Activated CD8-positive, alpha-beta memory T cell treated with anti-CD3 and anti-CD28 coated beads, Interleukin-2, amount 10 ng/mL, durations not matched to agents 7 days and 5 days (primary cell): ENCODE measurements around the gene DNAJB9. TPM values are rescaled to one million over a fixed set of nuclear protein-coding genes. Genes with fewer than 3 reads are reported as not detected.
"Not testable (repeated sequence)": the region's sequence is repeated elsewhere in the genome, so short reads cannot be mapped to it uniquely, and the experiment has no call there.

Source experiments
- ATAC-seq: fragments of 150-1000 bp; cut with Tn5 transposase; one replicate; pipeline ENCODE4 v1.10.0; 2021; ENCODE audit warnings: moderate library complexity
- CTCF ChIA-PET: fragments of 350-600 bp; sonication (Branson Sonifier 250); formaldehyde crosslinking; loops from one replicate; lab custom pipeline; 2021; ENCODE audit warnings: antibody characterized with exemption; lab: Charles Lee
- DNase-seq: peaks from one replicate; pipeline ENCODE4 v3.0.0-alpha.2; 2020
- H3K27ac Mint-ChIP-seq: one replicate; pipeline ENCODE4 v1.8.0; 2021; ENCODE audit warnings: mild to moderate bottlenecking, mixed read lengths
- H3K27me3 Mint-ChIP-seq: one replicate; pipeline ENCODE4 v1.8.0; 2021; ENCODE audit warnings: mixed read lengths
- H3K36me3 Mint-ChIP-seq: one replicate; pipeline ENCODE4 v1.8.0; 2021; ENCODE audit warnings: mild to moderate bottlenecking, mixed read lengths
- H3K4me1 Mint-ChIP-seq: one replicate; pipeline ENCODE4 v1.8.0; 2021; ENCODE audit warnings: mixed read lengths
- H3K4me3 Mint-ChIP-seq: one replicate; pipeline ENCODE4 v1.8.0; 2021; ENCODE audit warnings: mild to moderate bottlenecking, moderate library complexity, mixed read lengths
- H3K9me3 Mint-ChIP-seq: one replicate; pipeline ENCODE4 v1.8.0; 2022; ENCODE audit warnings: low read depth, mixed read lengths
- total RNA-seq, 2 experiments: library from RNA; stranded (reverse); gene quantifications; one replicate each; pipeline ENCODE4 v1.2.3, GENCODE V29; 2021

DNAJB9 gene
- 10 to 100 TPM in 1 of 2 experiments, 1 to 10 TPM in 1; 5.5 to 11.5 TPM for total RNA-seq

DNA sequence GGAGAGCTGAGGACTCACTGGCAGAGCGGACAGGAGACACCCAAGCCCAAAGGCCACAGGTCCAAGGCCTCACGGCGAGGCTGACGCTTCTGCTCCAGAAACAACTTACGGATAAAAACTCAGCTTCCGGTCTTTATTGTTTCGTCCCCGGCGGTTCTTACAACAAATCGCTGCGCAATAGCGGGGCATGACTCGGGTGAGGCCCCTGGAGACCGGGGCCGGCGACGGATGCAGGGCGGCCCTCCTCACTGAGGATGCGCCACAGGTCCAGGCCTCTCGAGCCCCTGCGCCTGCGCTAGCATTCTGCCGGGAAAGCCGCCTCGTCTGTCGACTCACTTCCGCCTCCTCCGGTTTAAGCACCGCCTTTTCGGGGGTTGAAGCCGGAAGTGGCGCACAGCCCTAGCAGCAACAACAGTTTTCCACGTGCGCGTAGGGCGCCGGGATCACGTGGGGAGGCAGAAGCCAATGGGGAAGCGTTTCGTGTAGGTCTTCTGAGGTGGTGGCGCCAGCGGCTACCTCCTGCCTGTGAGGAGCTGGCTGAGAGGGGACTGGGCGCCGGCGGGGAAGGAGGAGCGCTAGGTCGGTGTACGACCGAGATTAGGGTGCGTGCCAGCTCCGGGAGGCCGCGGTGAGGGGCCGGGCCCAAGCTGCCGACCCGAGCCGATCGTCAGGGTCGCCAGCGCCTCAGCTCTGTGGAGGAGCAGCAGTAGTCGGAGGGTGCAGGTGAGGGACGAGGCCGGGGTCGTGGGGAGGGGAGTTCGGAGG lies at the start of gene DNAJB9, which contains the start of gene THAP5:
TSS of gene DNAJB9 (plus strand) at position 494 of the 765 bp plus-strand sequence. CDS start 1,853 bp downstream, outside the sequence.
TSS of gene THAP5 (minus strand) at position 326 of the 765 bp plus-strand sequence. CDS start at position 189, 137 bp downstream.
- H3K27ac Mint-ChIP-seq: peak within 1 kb of the TSS; percentile 99
- H3K27me3 Mint-ChIP-seq: no peaks in the 10 kb centered on the region
- H3K9me3 Mint-ChIP-seq: no peaks in the 10 kb centered on the region
- DNase-seq (peak; percentile 100), ATAC-seq (peak; percentile 94)
- peak within 1 kb of the TSS; percentile 98 for H3K4me3 Mint-ChIP-seq
- H3K36me3 Mint-ChIP-seq: peaks cover 38% of the 10 kb centered on the region
- peaks cover 44% of the 10 kb centered on the region for H3K4me1 Mint-ChIP-seq
- CTCF ChIA-PET: interaction anchor here (1.1 to 1.4 kb wide), 2 partner anchors 41 to 45 kb away, joined by 3 read pairs; no protein-coding TSS in a partner anchor

DNA sequence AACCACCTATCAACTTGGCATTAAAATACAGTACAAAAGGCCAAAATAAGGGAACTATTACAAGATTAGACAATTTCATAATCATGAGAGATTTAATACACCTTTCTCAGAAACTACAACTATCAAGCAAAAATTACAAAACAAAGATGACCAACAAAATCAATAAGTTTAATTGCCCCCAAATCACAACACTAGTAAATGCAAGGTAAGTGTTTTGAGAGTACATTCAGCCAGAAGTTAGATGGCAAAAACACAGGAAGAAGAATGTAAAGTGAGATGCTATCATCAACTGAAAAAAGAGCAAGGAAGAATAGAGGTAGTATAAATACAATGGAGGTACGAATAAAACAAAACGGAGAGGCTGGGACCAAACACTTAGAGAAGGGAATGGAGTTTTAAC lies 46.9 kb upstream of the DNAJB9 start:
- Mint-ChIP-seq H3K4me3 (no peak overlapping the region), H3K4me1 (peaks cover 46% of the 10 kb centered on the region), H3K36me3 (peaks cover 22% of the 10 kb centered on the region), H3K27me3 (no peaks in the 10 kb centered on the region), H3K27ac (peak overlapping the region; percentile 6), H3K9me3 (no peaks in the 10 kb centered on the region)
- CTCF ChIA-PET: interaction anchor here (1.4 kb wide), 1 partner anchor 648 kb away, joined by 3 read pairs; no protein-coding TSS in a partner anchor
- no peak for DNase-seq
- ATAC-seq: no peak

DNA sequence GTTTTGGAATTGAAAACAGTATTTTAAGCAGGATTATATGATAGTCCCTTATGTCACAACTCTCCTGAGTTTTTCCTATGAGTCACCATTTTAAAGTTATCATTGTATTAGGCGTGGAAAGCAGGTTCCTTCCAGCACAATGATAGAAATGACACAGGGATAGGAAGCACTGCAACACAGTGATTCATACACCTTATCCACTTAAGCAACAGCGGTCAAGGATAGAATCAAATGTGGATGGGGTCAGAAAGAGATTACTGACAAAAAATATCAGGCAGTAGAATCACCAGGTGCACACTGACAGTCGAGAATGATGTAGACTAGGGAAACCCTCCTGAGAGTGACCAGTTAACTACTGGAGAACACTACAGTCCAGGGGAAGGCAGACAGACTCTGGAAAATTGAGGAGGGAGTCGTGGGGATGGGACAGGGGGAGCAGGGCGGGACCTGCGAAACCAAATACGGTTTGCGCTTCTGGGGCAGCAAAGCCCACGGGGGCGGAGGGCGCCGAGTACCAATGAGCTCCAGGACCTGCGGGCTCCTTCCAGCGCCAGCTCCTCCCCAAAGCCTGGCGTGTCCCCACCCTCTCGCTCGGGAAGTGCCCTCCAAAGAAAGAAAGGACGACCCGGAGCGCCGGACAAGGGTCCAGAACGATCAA lies 44.2 kb upstream of the DNAJB9 start:
- DNase-seq: no peak
- CTCF ChIA-PET: interaction anchor here (0.9 to 2.0 kb wide), 3 partner anchors 8 to 46 kb away, joined by 3 to 6 read pairs (median 5); no protein-coding TSS in a partner anchor
- peaks cover 4% of the 10 kb centered on the region for H3K36me3 Mint-ChIP-seq
- H3K4me1 Mint-ChIP-seq: peaks cover 47% of the 10 kb centered on the region
- no peaks in the 10 kb centered on the region for H3K9me3 Mint-ChIP-seq
- peak overlapping the region; percentile 90 for H3K4me3 Mint-ChIP-seq
- no peaks in the 10 kb centered on the region for H3K27me3 Mint-ChIP-seq
- ATAC-seq: peak; percentile 63
- peak overlapping the region; percentile 98 for H3K27ac Mint-ChIP-seq

DNA sequence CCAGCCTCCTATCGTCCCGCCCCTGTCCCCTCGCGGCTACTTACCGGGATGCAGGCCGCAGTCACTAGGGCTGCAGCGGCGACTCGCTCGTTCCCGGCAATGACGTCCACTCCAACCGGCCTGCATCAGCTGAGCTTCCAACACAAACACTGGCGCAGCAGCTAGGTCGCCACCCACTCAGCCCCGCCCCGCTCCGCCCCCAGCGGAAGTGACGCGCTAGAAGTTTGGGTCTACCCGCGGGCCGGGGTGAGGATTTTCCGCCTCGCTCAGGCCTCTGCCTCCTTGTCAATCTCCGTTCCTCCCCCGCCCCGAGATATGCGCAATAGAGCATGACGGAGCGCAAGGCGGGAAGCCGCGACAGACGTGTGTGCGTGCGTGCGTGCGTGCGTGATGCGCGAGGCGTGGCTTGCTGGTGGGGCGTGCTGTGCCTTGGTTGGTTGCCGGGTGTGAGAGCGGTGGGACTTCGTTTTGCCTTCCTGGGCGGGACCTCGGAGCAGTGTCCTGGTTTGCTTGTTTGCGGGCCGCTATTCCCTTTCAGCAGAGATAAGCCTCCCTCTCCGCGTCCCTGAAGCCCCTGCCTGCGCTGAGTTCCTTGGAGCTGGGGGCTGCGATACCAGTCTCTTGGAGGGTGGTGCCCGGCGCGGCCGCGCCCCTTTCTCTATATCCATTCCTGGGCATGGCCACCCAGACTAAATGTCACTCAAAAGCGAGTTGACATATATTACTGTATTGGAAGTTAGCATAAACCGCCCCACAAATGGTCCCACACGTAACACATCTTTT lies 43.5 kb upstream of the DNAJB9 start, which contains the start of gene PNPLA8:
TSS of gene PNPLA8 (minus strand) at position 151 of the 783 bp plus-strand sequence. CDS start 10,644 bp downstream, outside the sequence.
- peak; percentile 93 for ATAC-seq
- peak; percentile 100 for DNase-seq
- peak within 1 kb of the TSS; percentile 90 for H3K4me3 Mint-ChIP-seq
- H3K27me3 Mint-ChIP-seq: no peaks in the 10 kb centered on the region
- peak within 1 kb of the TSS; percentile 98 for H3K27ac Mint-ChIP-seq
- CTCF ChIA-PET: interaction anchor here (0.9 to 2.0 kb wide), 3 partner anchors 9 to 45 kb away, joined by 3 to 6 read pairs (median 5); no protein-coding TSS in a partner anchor
- peaks cover 44% of the 10 kb centered on the region for H3K4me1 Mint-ChIP-seq
- H3K9me3 Mint-ChIP-seq: no peaks in the 10 kb centered on the region
- H3K36me3 Mint-ChIP-seq: peaks cover 2% of the 10 kb centered on the region

DNA sequence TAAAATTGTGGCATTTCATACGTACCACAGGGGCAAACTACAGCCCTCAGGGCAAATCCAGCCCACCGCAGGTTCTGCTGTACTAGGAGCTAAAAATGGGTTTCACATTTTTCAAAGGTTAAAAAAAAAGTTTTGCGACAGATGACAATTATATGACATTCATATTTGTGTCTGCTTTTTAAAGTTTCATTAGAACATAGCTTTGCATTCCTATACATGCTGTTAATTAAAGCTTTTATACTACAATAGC lies 43.0 kb upstream of the DNAJB9 start:
- peak overlapping the region; percentile 98 for H3K27ac Mint-ChIP-seq
- ATAC-seq (no peak), DNase-seq (no peak)
- CTCF ChIA-PET: interaction anchor here (1.9 to 2.0 kb wide), 2 partner anchors 9 to 30 kb away, joined by 5 to 6 read pairs; no protein-coding TSS in a partner anchor
- H3K9me3 Mint-ChIP-seq: no peaks in the 10 kb centered on the region
- peaks cover 40% of the 10 kb centered on the region for H3K4me1 Mint-ChIP-seq
- H3K36me3 Mint-ChIP-seq: no peaks in the 10 kb centered on the region
- no peaks in the 10 kb centered on the region for H3K27me3 Mint-ChIP-seq
- H3K4me3 Mint-ChIP-seq: peak overlapping the region; percentile 90

DNA sequence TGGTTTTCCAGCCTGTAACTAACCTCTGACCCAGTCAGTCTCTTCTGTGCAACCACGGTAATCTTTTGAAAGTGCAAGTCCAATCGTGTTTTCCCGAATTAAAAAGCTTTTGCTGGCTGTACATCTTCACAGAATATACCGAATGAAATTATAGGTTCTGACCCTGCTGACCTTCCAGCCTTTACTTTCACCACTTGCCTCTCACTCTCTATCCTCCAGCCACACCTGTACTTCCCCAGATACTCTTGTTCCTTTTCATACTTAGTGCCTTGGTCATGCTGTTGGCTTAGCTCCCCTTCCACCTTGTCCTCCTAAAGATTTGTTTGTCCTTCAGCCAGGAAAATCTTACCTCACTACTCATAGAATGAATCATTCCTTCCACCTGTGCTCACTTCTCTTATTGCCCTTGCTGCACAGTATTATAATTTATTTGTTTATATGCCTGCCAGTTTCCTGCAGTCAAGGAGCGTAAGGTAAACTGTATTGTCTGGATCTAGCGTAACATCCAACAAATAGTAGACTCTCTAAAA lies 41.4 kb upstream of the DNAJB9 start:
- Mint-ChIP-seq H3K27ac (no peak overlapping the region), H3K9me3 (no peaks in the 10 kb centered on the region), H3K36me3 (no peaks in the 10 kb centered on the region), H3K4me3 (no peak overlapping the region), H3K27me3 (peaks cover 7% of the 10 kb centered on the region), H3K4me1 (peaks cover 29% of the 10 kb centered on the region)
- CTCF ChIA-PET: interaction anchor here (1.6 kb wide), 1 partner anchor 41 kb away, joined by 3 read pairs; the partner anchor contains the start of gene THAP5
- ATAC-seq (no peak), DNase-seq (no peak)

DNA sequence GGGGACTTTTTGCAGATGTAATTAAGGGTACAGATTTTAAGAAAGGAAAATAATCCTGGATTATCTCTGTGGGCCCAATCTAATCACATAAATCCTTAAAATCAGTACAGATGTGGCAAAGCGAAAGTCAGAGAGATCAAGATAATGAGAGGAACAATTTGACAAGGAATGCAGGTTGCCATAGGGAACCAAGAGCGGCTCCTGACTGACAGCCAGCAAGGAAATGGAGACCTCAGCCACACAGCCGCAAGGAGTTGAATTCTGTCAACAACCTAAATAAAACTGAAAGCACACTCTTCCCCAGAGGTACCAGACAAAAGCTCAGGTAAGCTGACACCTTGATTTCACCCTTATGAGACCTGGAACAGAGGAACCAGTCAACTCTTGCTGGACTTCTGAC lies 40.3 kb upstream of the DNAJB9 start:
- Mint-ChIP-seq H3K36me3 (no peaks in the 10 kb centered on the region), H3K9me3 (no peaks in the 10 kb centered on the region), H3K27ac (no peak overlapping the region), H3K4me1 (peaks cover 18% of the 10 kb centered on the region), H3K27me3 (peaks cover 7% of the 10 kb centered on the region), H3K4me3 (no peak overlapping the region)
- DNase-seq (no peak), ATAC-seq (no peak)
- CTCF ChIA-PET: interaction anchor here (1.6 kb wide), 1 partner anchor 40 kb away, joined by 3 read pairs; the partner anchor contains the start of gene THAP5

DNA sequence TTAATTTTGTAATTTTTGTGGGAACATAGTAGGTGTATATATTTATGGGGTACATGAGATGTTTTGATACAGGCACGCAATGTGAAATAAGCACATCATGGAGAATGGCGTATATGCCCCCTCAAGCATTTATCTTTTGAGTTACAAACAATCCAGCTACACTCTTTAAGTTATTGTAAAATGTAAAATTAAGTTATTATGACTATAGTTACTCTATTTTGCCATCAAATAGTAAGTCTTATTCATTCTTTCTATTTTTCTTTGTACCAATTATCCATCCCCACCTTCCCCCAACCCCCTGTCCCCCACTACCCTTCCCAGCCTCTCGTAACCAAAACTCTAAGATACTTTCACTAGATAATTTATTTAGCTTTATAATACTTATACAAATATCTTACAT lies 36.0 kb upstream of the DNAJB9 start:
- Mint-ChIP-seq H3K27ac (no peak overlapping the region), H3K4me3 (no peak overlapping the region), H3K9me3 (no peaks in the 10 kb centered on the region), H3K4me1 (no peaks in the 10 kb centered on the region), H3K36me3 (no peaks in the 10 kb centered on the region), H3K27me3 (peaks cover 19% of the 10 kb centered on the region)
- ATAC-seq (no peak), DNase-seq (no peak)
- CTCF ChIA-PET: no interaction called here

DNA sequence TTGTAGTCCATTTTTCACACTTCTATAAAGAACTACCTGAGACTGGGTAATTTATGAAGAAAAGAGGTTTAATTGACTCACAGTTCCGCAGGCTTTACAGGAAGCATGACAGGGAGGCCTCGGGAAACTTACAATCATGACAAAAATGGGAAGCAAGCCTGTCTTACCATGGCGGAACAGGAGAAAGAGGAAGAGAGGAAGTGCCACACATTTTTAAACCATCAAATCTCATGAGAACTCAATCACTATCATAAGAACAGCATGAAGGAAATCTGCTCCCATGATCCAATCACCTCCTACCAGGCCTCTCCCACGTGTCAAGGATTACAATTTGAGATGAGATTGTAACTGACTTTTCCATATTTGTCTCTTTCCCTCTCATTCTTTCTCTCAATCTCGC lies 34.4 kb upstream of the DNAJB9 start:
- Mint-ChIP-seq H3K9me3 (no peaks in the 10 kb centered on the region), H3K36me3 (no peaks in the 10 kb centered on the region), H3K27me3 (peaks cover 19% of the 10 kb centered on the region), H3K27ac (no peak overlapping the region), H3K4me1 (no peaks in the 10 kb centered on the region), H3K4me3 (no peak overlapping the region)
- no peak for ATAC-seq
- CTCF ChIA-PET: interaction anchor here (0.8 kb wide), 1 partner anchor 12 kb away, joined by 3 read pairs; no protein-coding TSS in a partner anchor
- no peak for DNase-seq

DNA sequence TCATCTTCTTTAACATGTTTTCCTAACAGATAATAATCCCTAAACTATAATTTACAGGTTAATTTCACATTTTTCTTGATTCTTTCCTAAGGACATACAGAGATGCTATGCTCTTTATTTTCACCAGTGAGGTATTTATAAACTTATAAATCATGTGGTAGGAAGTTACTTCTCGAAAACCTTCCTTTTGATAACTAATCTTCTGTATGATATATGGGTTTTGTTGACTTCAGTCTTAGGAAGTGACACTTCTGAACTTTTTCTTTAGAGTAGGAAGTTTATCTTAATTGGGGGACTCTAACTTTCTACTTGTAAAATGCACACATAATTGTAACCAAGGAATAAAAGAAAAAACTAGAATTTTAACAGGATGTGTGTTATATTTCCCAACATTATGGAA lies 33.9 kb upstream of the DNAJB9 start:
- CTCF ChIA-PET: no interaction called here
- ATAC-seq: no peak
- Mint-ChIP-seq H3K4me3 (no peak overlapping the region), H3K4me1 (no peaks in the 10 kb centered on the region), H3K36me3 (no peaks in the 10 kb centered on the region), H3K27ac (no peak overlapping the region), H3K9me3 (no peaks in the 10 kb centered on the region), H3K27me3 (peaks cover 19% of the 10 kb centered on the region)
- DNase-seq: no peak

DNA sequence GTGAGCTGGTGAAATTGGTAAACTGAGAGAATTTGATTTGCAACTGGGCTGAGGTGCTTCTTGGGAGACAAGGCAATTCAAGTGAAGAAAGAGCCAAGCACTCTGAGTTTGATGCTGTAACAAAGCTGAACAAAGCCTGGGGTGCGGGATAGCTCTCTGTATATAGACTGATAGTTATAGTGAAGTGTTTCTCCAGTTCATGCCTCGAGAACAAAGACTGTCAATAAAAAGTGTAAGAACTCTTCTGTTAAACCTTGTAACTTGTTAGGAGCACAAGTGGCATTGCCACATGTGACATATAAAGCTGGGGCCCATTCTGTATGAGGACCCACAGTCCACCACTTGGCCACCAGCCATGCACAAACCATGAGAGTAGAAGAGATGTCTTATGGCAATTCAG lies 32.4 kb upstream of the DNAJB9 start:
- Mint-ChIP-seq H3K36me3 (no peaks in the 10 kb centered on the region), H3K27me3 (peaks cover 16% of the 10 kb centered on the region), H3K9me3 (no peaks in the 10 kb centered on the region), H3K4me3 (no peak overlapping the region), H3K4me1 (no peaks in the 10 kb centered on the region), H3K27ac (no peak overlapping the region)
- CTCF ChIA-PET: no interaction called here
- ATAC-seq (no peak), DNase-seq (no peak)

DNA sequence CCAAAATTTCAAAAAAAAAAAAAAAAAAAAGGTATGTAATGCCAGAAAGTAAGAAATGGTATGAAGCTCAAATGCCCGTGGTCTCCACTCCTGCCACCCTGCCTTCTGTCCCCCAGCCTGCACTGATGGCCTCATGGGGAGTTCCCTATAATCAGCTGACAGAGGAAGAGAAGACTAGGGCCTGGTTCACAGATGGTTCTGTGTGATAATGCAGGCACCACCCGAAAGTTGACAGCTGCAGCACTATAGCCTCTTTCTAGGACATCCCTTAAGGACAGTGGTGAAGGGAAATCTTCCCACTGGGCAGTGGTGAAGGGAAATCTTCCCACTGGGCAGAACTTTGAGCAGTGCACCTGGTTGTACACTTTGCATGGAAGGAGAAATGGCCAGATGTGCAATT lies 31.4 kb upstream of the DNAJB9 start:
- H3K4me3 Mint-ChIP-seq, CTCF ChIA-PET, H3K4me1 Mint-ChIP-seq, H3K27ac Mint-ChIP-seq, DNase-seq, H3K9me3 Mint-ChIP-seq, H3K36me3 Mint-ChIP-seq, ATAC-seq: not testable (repeated sequence)
- peaks cover 12% of the 10 kb centered on the region for H3K27me3 Mint-ChIP-seq
